Parathyroid adenoma (tissue), 2 donors: Measurements from ENCODE around the gene CSMD2.

ENCODE experiments used
- H2AFZ ChIP-seq: fragments of 300-600 bp; sonication (generic); one replicate; pipeline ENCODE4 v1.7.0; 2017; ENCODE audit warnings: antibody characterized with exemption, mild to moderate bottlenecking
- H3K27ac ChIP-seq: fragments of 300-600 bp; sonication (generic); one replicate; pipeline ENCODE4 v1.7.0; 2017
- H3K27me3 ChIP-seq: fragments of 300-600 bp; sonication (generic); one replicate; pipeline ENCODE4 v1.7.0; 2017; ENCODE audit warnings: low read length; ENCODE audit not compliant: control insufficient read depth, insufficient read depth
- H3K36me3 ChIP-seq: fragments of 300-600 bp; sonication (generic); one replicate; pipeline ENCODE4 v1.7.0; 2017; ENCODE audit warnings: low read length; ENCODE audit not compliant: control insufficient read depth, insufficient read depth
- H3K4me1 ChIP-seq: fragments of 300-600 bp; sonication (generic); one replicate; pipeline ENCODE4 v1.7.0; 2017; ENCODE audit warnings: control low read depth
- H3K4me2 ChIP-seq: fragments of 300-600 bp; sonication (generic); one replicate; pipeline ENCODE4 v1.7.0; 2017; ENCODE audit warnings: low read length
- H3K4me3 ChIP-seq: fragments of 300-600 bp; sonication (generic); one replicate; pipeline ENCODE4 v1.7.0; 2017; ENCODE audit warnings: low read depth, low read length
- H3K79me2 ChIP-seq: fragments of 300-600 bp; sonication (generic); one replicate; pipeline ENCODE4 v1.7.0; 2017; ENCODE audit warnings: control low read depth
- H3K9ac ChIP-seq: fragments of 300-600 bp; sonication (generic); one replicate; pipeline ENCODE4 v1.7.0; 2017; ENCODE audit warnings: mild to moderate bottlenecking
- H3K9me3 ChIP-seq: fragments of 300-600 bp; sonication (generic); one replicate; pipeline ENCODE4 v1.7.0; 2017; ENCODE audit warnings: low read length; ENCODE audit not compliant: control insufficient read depth
- TF ChIP-seq, protein P1 (sequence below): fragments of 300-600 bp; sonication (generic); IDR thresholded peaks from one replicate; pipeline ENCODE4 v1.7.0; 2017; ENCODE audit warnings: antibody characterized with exemption, mild to moderate bottlenecking
- donor health status: primary hyperparathyroidism.

Gene CSMD2

DNA sequence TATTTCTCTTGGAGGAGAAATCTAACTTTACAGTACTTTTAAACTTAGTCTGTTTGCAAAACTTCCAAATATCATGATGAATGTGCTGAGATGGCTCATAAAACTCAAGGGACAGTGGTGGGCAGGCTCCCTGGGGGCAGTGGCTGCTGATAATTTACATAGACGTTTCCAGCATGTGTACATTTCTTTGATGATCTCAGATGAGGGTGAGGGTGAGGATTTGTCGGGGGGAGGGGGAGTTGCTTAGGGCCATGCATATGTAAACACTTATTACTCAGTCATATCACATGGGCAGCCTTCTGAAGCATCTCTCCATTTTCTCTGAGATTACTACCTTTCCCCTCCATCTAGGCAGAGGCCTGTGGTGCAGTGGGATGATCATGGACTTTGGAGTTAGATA is 454.1 kb downstream of the CSMD2 start:
- Histone ChIP-seq H3K79me2 (no peaks in the 10 kb centered on the region), H3K9ac (no peak overlapping the region), H3K4me1 (no peaks in the 10 kb centered on the region), H3K27me3 (no peaks in the 10 kb centered on the region), H2AFZ (no peak overlapping the region), H3K4me2 (no peak overlapping the region), H3K4me3 (no peak overlapping the region), H3K9me3 (no peaks in the 10 kb centered on the region), H3K27ac (no peak overlapping the region), H3K36me3 (no peaks in the 10 kb centered on the region)
- TF ChIP-seq, protein P1, sequence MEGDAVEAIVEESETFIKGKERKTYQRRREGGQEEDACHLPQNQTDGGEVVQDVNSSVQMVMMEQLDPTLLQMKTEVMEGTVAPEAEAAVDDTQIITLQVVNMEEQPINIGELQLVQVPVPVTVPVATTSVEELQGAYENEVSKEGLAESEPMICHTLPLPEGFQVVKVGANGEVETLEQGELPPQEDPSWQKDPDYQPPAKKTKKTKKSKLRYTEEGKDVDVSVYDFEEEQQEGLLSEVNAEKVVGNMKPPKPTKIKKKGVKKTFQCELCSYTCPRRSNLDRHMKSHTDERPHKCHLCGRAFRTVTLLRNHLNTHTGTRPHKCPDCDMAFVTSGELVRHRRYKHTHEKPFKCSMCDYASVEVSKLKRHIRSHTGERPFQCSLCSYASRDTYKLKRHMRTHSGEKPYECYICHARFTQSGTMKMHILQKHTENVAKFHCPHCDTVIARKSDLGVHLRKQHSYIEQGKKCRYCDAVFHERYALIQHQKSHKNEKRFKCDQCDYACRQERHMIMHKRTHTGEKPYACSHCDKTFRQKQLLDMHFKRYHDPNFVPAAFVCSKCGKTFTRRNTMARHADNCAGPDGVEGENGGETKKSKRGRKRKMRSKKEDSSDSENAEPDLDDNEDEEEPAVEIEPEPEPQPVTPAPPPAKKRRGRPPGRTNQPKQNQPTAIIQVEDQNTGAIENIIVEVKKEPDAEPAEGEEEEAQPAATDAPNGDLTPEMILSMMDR = no peak

DNA sequence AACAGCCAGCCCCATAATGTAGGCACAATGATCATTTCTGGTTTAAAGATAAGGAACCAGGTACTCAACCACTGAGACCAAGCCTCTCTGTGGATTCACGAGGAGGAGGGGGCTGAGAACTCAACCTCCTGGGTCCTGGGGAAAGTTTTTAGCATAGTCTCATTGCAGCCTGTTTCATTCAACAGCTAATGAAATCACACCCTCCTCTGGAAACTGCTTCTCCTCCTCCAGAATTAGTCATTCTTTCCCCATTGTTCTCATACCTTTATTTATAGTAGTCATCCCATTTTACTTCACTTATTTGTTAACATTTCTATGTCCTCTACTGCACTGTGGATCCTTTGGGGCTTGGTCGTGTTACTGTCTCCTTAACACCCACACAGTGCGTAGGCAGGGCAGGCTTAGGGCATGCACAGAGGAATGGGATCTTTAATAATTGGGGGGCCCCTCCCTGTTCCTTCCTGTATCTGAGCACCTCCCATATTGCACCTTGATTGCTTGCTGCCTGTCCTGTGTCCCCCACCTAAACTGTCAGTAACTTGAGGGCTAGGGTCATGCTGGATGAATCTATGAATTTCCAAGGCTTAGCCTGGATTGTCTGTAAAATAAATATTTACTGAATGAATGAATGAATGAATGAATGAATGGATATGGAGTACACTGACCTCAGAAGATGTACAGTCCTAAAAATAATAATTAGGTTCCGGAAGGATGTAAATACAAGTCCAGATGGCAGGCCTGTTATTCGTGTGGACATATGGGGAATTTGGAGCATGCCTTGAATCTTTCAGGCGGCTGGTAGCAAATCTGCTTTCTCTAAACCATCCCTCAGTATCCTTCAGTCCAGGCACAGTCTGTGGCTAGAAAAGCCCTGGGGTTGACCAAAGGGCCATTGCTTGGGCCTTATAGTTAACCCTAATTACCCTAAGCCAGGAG is 455.0 kb downstream of the CSMD2 start:
- no peak overlapping the region for H3K4me3 ChIP-seq
- no peaks in the 10 kb centered on the region for H3K4me1 ChIP-seq
- no peaks in the 10 kb centered on the region for H3K9me3 ChIP-seq
- H3K27me3 ChIP-seq = no peaks in the 10 kb centered on the region
- no peak overlapping the region for H3K4me2 ChIP-seq
- TF ChIP-seq, protein P1 = no peak
- H3K9ac ChIP-seq = no peak overlapping the region
- no peak overlapping the region for H2AFZ ChIP-seq
- H3K36me3 ChIP-seq = no peaks in the 10 kb centered on the region
- H3K79me2 ChIP-seq = no peaks in the 10 kb centered on the region
- no peak overlapping the region for H3K27ac ChIP-seq

DNA sequence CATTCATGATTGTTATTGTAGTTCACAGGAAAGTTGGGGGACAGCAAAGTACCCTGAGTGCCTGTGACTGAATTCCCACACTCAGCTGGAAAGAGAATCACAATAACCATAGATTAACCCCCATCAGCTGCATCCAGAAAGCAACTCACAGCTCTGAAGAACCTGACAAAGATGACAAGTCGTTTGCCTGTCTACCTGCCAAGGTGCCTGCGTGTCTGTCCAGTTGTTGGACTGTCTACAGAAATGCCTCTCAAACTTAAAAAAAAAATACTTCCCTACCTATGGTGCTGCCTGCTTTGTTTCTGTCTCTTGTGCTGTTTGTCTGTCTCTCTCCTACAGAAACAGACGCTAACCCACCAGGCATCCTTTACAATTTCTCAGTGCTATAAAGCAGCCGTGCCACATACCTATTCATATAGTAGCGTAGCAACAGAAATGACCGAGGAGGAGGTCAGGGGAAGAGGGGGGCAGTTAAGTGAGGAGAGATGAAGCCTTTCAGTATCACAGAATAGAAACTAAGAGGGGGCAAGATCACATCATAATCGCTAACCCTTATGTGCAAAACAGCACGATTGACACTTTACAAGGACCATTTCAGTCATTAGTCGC is 455.8 kb downstream of the CSMD2 start:
- H3K9ac ChIP-seq = no peak overlapping the region
- no peak overlapping the region for H3K4me2 ChIP-seq
- no peak overlapping the region for H3K27ac ChIP-seq
- H2AFZ ChIP-seq = no peak overlapping the region
- H3K4me3 ChIP-seq = no peak overlapping the region
- no peaks in the 10 kb centered on the region for H3K36me3 ChIP-seq
- TF ChIP-seq, protein P1 = no peak
- no peaks in the 10 kb centered on the region for H3K79me2 ChIP-seq
- no peaks in the 10 kb centered on the region for H3K4me1 ChIP-seq
- no peaks in the 10 kb centered on the region for H3K27me3 ChIP-seq
- no peaks in the 10 kb centered on the region for H3K9me3 ChIP-seq

DNA sequence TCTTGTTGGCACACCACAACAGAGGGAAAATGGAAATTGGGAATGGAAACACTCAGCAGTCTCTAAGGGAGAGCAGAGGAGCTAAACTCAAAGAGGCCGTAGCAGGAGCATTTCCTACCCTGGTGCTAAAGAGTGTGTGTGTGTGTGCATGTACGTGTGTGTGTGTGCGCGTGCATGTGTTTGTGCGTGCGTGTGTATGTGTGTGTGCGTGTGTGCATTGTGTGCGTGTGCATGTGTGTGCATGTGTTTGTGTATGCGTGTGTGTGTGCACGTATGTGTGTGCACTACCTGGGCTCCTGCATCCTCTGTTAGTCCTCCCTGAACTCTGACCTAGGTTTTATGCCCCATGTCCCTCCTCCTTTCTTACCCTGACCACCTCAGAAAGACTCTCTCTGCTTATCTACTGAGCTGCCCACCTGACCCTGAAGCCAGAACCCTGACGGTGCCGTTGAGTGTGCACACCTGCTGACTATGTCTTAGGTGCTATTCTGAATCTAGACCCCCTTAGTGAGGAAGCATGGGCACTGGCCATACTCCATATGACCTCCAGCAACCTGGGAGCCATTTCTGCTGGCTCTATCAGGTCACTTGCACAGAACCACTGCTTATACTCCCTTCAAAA is 458.3 kb downstream of the CSMD2 start:
- Histone ChIP-seq H3K27me3 (no peaks in the 10 kb centered on the region), H3K9me3 (no peaks in the 10 kb centered on the region), H3K4me1 (no peaks in the 10 kb centered on the region), H3K4me3 (no peak overlapping the region), H2AFZ (no peak overlapping the region), H3K4me2 (no peak overlapping the region), H3K27ac (no peak overlapping the region), H3K9ac (no peak overlapping the region), H3K79me2 (no peaks in the 10 kb centered on the region), H3K36me3 (no peaks in the 10 kb centered on the region)
- TF ChIP-seq, protein P1 = no peak
